ENCODE results near the gene ANKRD9. TPM values are rescaled to one million over a fixed set of nuclear protein-coding genes. Genes with fewer than 3 reads are reported as not detected.

ANKRD9 gene
- total and polyA plus RNA-seq, 8 donors, result 5.3 to 357 (median 27.0) TPM

GRCh38 chr14:102548616-102549240, 39.2 kb upstream of the ANKRD9 start:
- intact Hi-C loops (cut with DNase I; ENCODE audit: low total_unique reads), result no loop called here
- 51 to 64% (median 58%) methylated on average over 3 of the region's 3 CpGs for WGBS, 5 donors
- Histone ChIP-seq H3K27me3 (peaks cover 4 to 38% (median 22%) of the 10 kb centered on the region in 3 donors), H3K4me3 (no peak overlapping the region), H3K36me3 (no peaks in the 10 kb centered on the region), H3K4me1 (peaks cover 15 to 26% (median 20%) of the 10 kb centered on the region in 4 donors), H3K27ac (no peak overlapping the region), H3K9me3 (no peaks in the 10 kb centered on the region)
- TF ChIP-seq POLR2AphosphoS5 (IDR thresholded peaks at IDR 0.05), result no peak
- no peak for TF ChIP-seq POLR2A (IDR thresholded peaks at IDR 0.05)
- no peak for TF ChIP-seq EP300 (IDR thresholded peaks at IDR 0.05)
- TF ChIP-seq CTCF (IDR thresholded peaks at IDR 0.05), result no peak
- DNase-seq, result no peak

GRCh38 chr14:102545461-102546265, 36.1 kb upstream of the ANKRD9 start:
- no peaks in the 10 kb centered on the region for H3K9me3 ChIP-seq
- H3K4me1 ChIP-seq, result peaks cover 15 to 22% (median 20%) of the 10 kb centered on the region in 4 donors
- peak in 1 of 2 donors; percentile 75 for DNase-seq
- H3K27me3 ChIP-seq, result peaks cover 4 to 51% (median 22%) of the 10 kb centered on the region in 3 donors
- H3K27ac ChIP-seq, result no peak overlapping the region
- H3K36me3 ChIP-seq, result no peaks in the 10 kb centered on the region
- 56 to 65% (median 59%) methylated on average over 21 to 29 of the region's 29 CpGs for WGBS, 5 donors
- intact Hi-C loops (cut with DNase I; ENCODE audit: low total_unique reads), result no loop called here
- TF ChIP-seq EP300 (IDR thresholded peaks at IDR 0.05) (no peak), CTCF (IDR thresholded peaks at IDR 0.05) (no peak), POLR2AphosphoS5 (IDR thresholded peaks at IDR 0.05) (no peak)
- H3K4me3 ChIP-seq, result peak overlapping the region in 1 of 4 donors; percentile 43

GRCh38 chr14:102544747-102545460, 35.3 kb upstream of the ANKRD9 start:
- H3K27ac ChIP-seq, result no peak overlapping the region

More at GRCh38 chr14:102544747-102545460, 35.3 kb upstream of the ANKRD9 start:
- Histone ChIP-seq H3K27me3 (peaks cover 4 to 57% (median 22%) of the 10 kb centered on the region in 3 donors), H3K4me1 (peaks cover 15 to 29% (median 25%) of the 10 kb centered on the region in 4 donors), H3K36me3 (no peaks in the 10 kb centered on the region), H3K9me3 (no peaks in the 10 kb centered on the region), H3K4me3 (peak overlapping the region; percentile 24 to 43 (median 26))
- TF ChIP-seq CTCF (IDR thresholded peaks at IDR 0.05) (no peak), POLR2A (IDR thresholded peaks at IDR 0.05) (no peak), POLR2AphosphoS5 (IDR thresholded peaks at IDR 0.05) (no peak), EP300 (IDR thresholded peaks at IDR 0.05) (no peak)
- 7 to 24% (median 11%) methylated on average over 21 to 66 of the region's 66 CpGs; no CpG with 5 or more reads in 1 of the 5 donors for WGBS, 5 donors
- intact Hi-C loops (cut with DNase I; ENCODE audit: low total_unique reads), result no loop called here
- peak; percentile 49 to 83 for DNase-seq

All from stomach (tissue), 9 donors.